NB4 (cell line): ENCODE measurements around the gene SYNCRIP.

ENCODE experiments used
- CTCF ChIP-seq: IDR thresholded peaks from one replicate; pipeline ENCODE4 v1.5.1; 2012; ENCODE audit warnings: low read depth, low read length
- MYC ChIP-seq: IDR thresholded peaks from 2 replicates; pipeline ENCODE4 v1.6.1; 2011; ENCODE audit warnings: low read depth, low read length
- POLR2A ChIP-seq: IDR thresholded peaks from 2 replicates; pipeline ENCODE4 v1.6.1; 2011; ENCODE audit warnings: mild to moderate bottlenecking; ENCODE audit not compliant: insufficient read length; ENCODE audit errors: extremely low read depth
- TF ChIP-seq, protein P1 (sequence below): IDR thresholded peaks from 2 replicates; pipeline ENCODE4 v1.6.1; 2011; ENCODE audit warnings: low read depth, low read length

GRCh38 chr6:85678026-85678601 lies 35.4 kb upstream of the SYNCRIP start:
- TF ChIP-seq CTCF (no peak), POLR2A (no peak), MYC (no peak)
- TF ChIP-seq, protein P1, sequence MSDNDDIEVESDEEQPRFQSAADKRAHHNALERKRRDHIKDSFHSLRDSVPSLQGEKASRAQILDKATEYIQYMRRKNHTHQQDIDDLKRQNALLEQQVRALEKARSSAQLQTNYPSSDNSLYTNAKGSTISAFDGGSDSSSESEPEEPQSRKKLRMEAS, result peak; percentile 56; the same call in 1 of the 2 replicates
